Right lobe of liver (tissue), 4 donors: ENCODE measurements around the gene RAP1GAP.

Experiments used
- CTCF ChIP-seq, 4 donors: fragments of 200-600 bp in 3 of 4; fragments of 450-650 bp in 1 of 4; IDR thresholded peaks; one replicate each; pipeline versions ENCODE4 v1.5.1 to v1.8.0; 2016 to 2022; ENCODE audit warnings: antibody characterized with exemption in 4 of 4, mild to moderate bottlenecking in 2 of 4
- POLR2A ChIP-seq: fragments of 450-650 bp; IDR thresholded peaks from one replicate; pipeline ENCODE4 v1.6.1; 2017; ENCODE audit warnings: antibody characterized with exemption, mild to moderate bottlenecking
- donor health status: DM: no; HTN: no; CAD: no.
- donor health status: DM: no; HTN: no; CAD: no.
- donor health status: DM: no; HTN: yes; CAD: no.

- TF ChIP-seq POLR2A (no peak), CTCF (IDR thresholded peaks at IDR 0.05) (no peak)
Observed at GRCh38 chr1:21653744-21654100, 15.4 kb downstream of the RAP1GAP start.
